Neuron (in vitro differentiated cells): ENCODE results near the gene RPL27.
A peak's percentile ranks its signal among the peaks of the same experiment; 100 is the strongest.

Experiments used
- H2AFZ ChIP-seq: one replicate; pipeline ENCODE4 v1.6.1; 2013; ENCODE audit warnings: low read depth, mild to moderate bottlenecking, inconsistent platforms, low read length, moderate library complexity
- H3K27me3 ChIP-seq: one replicate; pipeline ENCODE4 v1.6.1; 2013; ENCODE audit warnings: low read length; ENCODE audit not compliant: insufficient read depth
- H3K36me3 ChIP-seq: one replicate; pipeline ENCODE4 v1.6.1; 2013; ENCODE audit warnings: low read length; ENCODE audit not compliant: insufficient read depth
- H3K4me1 ChIP-seq: one replicate; pipeline ENCODE4 v1.6.1; 2013; ENCODE audit warnings: low read length; ENCODE audit not compliant: insufficient read depth
- H3K4me3 ChIP-seq: 2 replicates; pipeline ENCODE4 v1.5.1; 2013; ENCODE audit warnings: mild to moderate bottlenecking, low read length, moderate library complexity
- H3K9me3 ChIP-seq: one replicate; pipeline ENCODE4 v1.6.1; 2013; ENCODE audit warnings: low read length

RPL27 gene

GRCh38 chr17:43031666-43032065 is 33.4 kb downstream of the RPL27 start:
- Histone ChIP-seq H3K9me3 (no peaks in the 10 kb centered on the region), H3K27me3 (no peaks in the 10 kb centered on the region), H2AFZ (no peak overlapping the region), H3K4me3 (no peak overlapping the region), H3K36me3 (no peaks in the 10 kb centered on the region), H3K4me1 (peaks cover 39% of the 10 kb centered on the region)

DNA sequence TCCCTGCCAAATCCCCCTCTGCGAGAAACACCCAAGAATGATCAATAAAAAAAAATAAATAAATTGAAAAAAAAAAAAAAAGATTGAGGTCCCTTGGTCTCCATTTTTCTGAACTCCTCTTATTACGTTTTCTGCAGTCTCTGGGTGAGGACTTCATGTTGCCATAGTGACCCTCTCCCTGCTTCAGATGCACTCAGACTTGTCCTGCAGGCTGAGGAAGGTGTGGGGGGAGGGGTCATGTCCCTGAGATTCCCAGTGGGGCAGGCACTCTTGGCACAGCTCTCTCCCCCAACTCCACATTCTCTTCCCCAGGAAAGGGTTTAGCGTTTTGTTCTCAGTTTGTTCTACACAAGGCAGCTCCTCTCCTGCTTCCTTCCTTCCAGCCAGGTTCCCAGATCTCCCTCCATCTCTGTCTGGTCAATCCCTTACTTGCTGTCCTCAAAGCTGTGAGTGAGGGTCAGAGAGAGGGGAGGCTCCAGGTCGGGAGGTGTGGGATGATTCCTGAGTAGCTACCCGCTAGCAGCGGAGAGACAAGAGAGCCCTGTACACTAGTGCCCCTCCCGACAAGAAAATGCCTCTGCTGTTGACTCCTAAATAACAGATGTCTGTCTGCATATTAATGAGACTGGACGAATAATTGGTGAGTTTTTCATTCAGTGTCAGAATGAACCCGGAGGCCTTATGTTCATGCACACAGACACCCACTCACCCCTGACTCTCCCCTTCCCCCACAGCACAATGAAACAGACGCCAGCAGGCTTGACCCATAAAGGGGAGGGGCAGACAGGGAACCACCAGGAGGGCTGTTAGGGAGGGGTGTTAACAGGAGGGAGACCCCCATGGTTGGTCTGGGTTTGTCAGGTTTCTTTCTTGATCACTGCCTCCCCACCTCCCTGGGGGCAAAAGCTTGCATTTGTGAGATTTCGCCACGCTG is 36.0 kb downstream of the RPL27 start:
- Histone ChIP-seq H3K4me3 (peak overlapping the region; percentile 18), H3K9me3 (no peaks in the 10 kb centered on the region), H3K27me3 (no peaks in the 10 kb centered on the region), H2AFZ (no peak overlapping the region), H3K36me3 (no peaks in the 10 kb centered on the region), H3K4me1 (peaks cover 46% of the 10 kb centered on the region)

DNA sequence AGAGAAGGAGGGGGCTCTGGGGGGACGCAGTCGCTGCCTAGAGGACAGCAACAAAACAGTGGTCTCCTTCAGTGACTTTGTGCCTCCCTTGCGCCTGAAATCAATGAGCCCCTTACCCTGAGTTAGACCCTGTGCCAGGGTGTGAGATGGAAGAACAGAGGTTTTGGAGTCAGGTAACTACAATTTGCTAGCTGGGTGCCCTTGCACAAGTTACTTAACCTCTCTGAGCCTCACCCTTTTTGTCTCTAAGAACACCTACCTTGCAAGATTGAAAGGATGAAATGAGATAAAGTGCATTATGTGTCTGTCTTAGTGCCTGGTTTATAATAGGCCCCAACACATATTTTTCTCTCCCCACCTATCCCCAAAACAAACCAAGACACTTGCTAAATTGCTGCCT is 36.7 kb downstream of the RPL27 start:
- H3K4me1 ChIP-seq, result peaks cover 52% of the 10 kb centered on the region
- H3K27me3 ChIP-seq, result no peaks in the 10 kb centered on the region
- H2AFZ ChIP-seq, result no peak overlapping the region
- H3K9me3 ChIP-seq, result no peaks in the 10 kb centered on the region
- no peak overlapping the region for H3K4me3 ChIP-seq
- H3K36me3 ChIP-seq, result no peaks in the 10 kb centered on the region

GRCh38 chr17:43039646-43040045 is 41.4 kb downstream of the RPL27 start:
- peaks cover 62% of the 10 kb centered on the region for H3K4me1 ChIP-seq

DNA sequence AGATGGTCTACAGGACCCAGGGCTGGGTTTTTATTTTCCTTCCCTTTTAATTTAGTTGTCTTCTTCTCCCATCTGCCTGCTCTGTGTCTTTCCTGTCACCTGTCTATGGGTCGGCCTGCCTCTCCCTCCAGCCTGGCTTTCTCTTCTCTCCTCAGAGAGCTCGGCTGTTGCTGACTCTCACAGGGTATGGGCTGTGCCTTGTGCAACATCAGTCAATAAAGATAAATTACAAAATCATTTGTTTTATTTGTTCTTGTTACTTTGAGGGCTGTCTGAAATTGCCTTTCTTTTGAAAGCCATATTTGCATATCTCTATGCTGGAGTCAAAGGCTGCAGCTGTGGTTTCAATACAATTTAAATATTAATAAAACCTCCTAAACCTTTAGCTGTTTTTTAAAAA is 42.4 kb downstream of the RPL27 start:
- H2AFZ ChIP-seq, result no peak overlapping the region

More at GRCh38 chr17:43039646-43040045, 41.4 kb downstream of the RPL27 start:
- Histone ChIP-seq H3K27me3 (no peaks in the 10 kb centered on the region), H3K4me3 (no peak overlapping the region), H3K36me3 (peaks cover 11% of the 10 kb centered on the region), H3K9me3 (no peaks in the 10 kb centered on the region), H2AFZ (no peak overlapping the region)

DNA sequence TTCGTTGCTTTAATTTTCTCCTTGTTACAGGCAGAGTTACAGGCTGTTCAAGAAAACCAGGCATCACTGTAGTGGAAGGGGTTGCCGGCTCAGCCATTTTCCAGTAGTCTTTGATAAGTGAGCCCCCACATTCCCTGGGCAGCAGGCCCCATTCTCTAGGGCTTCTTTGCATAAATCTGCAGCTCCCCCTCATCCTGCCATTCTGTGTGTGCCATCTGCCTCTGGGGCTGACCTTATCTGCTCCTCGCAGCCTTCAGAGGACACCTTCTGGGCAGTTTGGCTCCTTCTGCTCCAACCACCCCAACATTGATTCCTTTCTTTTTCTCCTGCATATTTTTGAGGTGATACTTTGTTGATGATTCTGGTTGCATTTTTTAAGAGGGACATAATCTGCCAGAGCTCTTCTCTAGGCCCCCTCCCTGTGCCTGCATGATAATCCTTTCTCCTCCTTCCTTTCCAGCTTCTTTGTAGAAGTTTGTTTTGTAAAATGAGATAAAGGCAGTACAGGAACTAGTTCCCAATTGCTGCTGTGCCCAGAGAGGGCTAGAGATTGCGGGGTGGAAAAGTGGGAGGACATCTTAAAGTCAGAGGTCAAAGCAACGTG is 43.9 kb downstream of the RPL27 start:
- peaks cover 18% of the 10 kb centered on the region for H3K36me3 ChIP-seq
- H3K4me1 ChIP-seq, result peaks cover 42% of the 10 kb centered on the region
- H2AFZ ChIP-seq, result no peak overlapping the region
- H3K9me3 ChIP-seq, result no peaks in the 10 kb centered on the region
- H3K27me3 ChIP-seq, result no peaks in the 10 kb centered on the region
- no peak overlapping the region for H3K4me3 ChIP-seq

More for the DNA sequence above, 42.4 kb downstream of the RPL27 start:
- Histone ChIP-seq H3K9me3 (no peaks in the 10 kb centered on the region), H3K4me1 (peaks cover 52% of the 10 kb centered on the region), H3K27me3 (no peaks in the 10 kb centered on the region), H3K36me3 (peaks cover 15% of the 10 kb centered on the region), H3K4me3 (no peak overlapping the region)

DNA sequence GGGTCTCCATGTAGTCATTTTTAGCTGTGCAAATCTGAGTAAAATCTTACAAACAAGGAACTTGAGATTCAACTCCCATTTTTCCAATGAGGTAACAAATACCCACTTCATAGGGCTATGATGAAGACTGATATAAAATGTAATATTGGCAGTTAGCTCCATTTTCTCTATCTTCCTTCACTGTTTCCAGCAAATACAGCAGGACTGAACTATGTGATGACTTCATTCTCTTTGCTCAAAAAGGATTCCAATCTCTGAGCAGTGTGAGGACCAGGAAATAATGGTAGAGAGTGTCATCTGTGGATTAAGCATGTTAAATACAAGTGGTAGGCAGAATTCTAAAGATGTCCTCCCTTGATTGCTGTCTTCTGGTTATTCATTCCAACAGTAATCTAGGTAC is 45.1 kb downstream of the RPL27 start:
- no peaks in the 10 kb centered on the region for H3K9me3 ChIP-seq
- no peak overlapping the region for H3K4me3 ChIP-seq
- peaks cover 32% of the 10 kb centered on the region for H3K4me1 ChIP-seq
- H2AFZ ChIP-seq, result no peak overlapping the region
- no peaks in the 10 kb centered on the region for H3K27me3 ChIP-seq
- H3K36me3 ChIP-seq, result peaks cover 19% of the 10 kb centered on the region

GRCh38 chr17:43044024-43044423 is 45.8 kb downstream of the RPL27 start:
- Histone ChIP-seq H3K9me3 (no peaks in the 10 kb centered on the region), H2AFZ (no peak overlapping the region), H3K4me3 (no peak overlapping the region), H3K27me3 (no peaks in the 10 kb centered on the region), H3K4me1 (peaks cover 32% of the 10 kb centered on the region), H3K36me3 (peaks cover 22% of the 10 kb centered on the region)

DNA sequence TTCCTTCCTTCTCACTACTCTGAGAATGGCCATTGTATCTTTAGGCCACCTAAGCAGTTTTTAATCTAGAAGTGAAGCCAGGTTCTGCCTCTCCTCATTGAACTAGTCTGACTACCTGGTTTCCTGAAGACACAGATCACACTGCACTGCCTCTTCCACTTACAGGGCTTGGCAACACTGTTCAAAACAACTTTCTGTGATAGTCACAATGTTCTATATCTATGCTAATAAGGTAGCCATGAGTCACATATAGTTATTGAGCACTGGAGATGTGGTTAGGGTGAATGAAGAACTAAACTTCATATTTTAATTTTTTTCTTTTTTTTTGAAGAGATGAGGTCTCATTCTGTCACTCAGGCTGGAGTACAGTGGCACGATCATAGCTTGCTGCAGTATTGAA is 53.8 kb downstream of the RPL27 start:
- Histone ChIP-seq H3K36me3 (peaks cover 61% of the 10 kb centered on the region), H2AFZ (no peak overlapping the region), H3K27me3 (no peaks in the 10 kb centered on the region), H3K4me1 (no peaks in the 10 kb centered on the region), H3K9me3 (no peaks in the 10 kb centered on the region), H3K4me3 (no peak overlapping the region)
